Breast epithelium (tissue), 3 donors: ENCODE results near the gene OR4D6.

Experiments
- POLR2A ChIP-seq: fragments of 450-650 bp; IDR thresholded peaks from one replicate; pipeline ENCODE4 v1.6.1; 2016; ENCODE audit warnings: antibody characterized with exemption, mild to moderate bottlenecking, moderate library complexity
- POLR2AphosphoS5 ChIP-seq, 3 donors: sonication (generic); formaldehyde crosslinking; IDR thresholded peaks; one replicate each; pipeline ENCODE4 v1.6.1; 2017; ENCODE audit warnings: antibody characterized with exemption in 3 of 3
- TF ChIP-seq, protein P1 (sequence below), 3 donors: fragments of 450-650 bp; IDR thresholded peaks; one replicate each; pipeline ENCODE4 v1.5.1; 2016 to 2017; ENCODE audit warnings: antibody characterized with exemption in 3 of 3, mild to moderate bottlenecking in 3 of 3, moderate library complexity in 3 of 3

DNA sequence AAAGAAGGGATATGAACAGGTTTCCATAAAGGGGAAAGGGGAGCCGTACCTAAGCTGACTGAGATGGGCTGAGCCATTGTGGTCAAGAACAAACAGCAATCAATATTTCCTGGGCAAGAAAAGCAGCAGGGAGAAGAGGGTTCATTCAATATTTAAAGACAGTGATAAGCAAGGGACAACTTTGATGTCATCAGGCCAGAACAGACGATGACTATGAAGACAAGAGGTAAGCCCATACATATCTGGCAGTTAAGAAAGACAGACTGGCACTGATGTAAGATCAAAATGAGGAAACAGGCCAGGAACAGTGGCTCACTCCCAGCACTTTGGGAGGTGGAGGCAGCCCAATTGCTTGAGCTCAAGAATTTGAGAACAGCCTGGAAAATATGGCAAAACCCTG is 32.9 kb upstream of the OR4D6 start:
- TF ChIP-seq, protein P1, sequence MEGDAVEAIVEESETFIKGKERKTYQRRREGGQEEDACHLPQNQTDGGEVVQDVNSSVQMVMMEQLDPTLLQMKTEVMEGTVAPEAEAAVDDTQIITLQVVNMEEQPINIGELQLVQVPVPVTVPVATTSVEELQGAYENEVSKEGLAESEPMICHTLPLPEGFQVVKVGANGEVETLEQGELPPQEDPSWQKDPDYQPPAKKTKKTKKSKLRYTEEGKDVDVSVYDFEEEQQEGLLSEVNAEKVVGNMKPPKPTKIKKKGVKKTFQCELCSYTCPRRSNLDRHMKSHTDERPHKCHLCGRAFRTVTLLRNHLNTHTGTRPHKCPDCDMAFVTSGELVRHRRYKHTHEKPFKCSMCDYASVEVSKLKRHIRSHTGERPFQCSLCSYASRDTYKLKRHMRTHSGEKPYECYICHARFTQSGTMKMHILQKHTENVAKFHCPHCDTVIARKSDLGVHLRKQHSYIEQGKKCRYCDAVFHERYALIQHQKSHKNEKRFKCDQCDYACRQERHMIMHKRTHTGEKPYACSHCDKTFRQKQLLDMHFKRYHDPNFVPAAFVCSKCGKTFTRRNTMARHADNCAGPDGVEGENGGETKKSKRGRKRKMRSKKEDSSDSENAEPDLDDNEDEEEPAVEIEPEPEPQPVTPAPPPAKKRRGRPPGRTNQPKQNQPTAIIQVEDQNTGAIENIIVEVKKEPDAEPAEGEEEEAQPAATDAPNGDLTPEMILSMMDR (IDR thresholded peaks at IDR 0.05), result no peak
- no peak for TF ChIP-seq POLR2AphosphoS5 (IDR thresholded peaks at IDR 0.05)
- no peak for TF ChIP-seq POLR2A
